HepG2 (cell line): ENCODE data around the gene PTPRE. TPM values are rescaled to one million over a fixed set of nuclear protein-coding genes. Genes with fewer than 3 reads are reported as not detected.
A peak's percentile ranks its signal among the peaks of the same experiment; 100 is the strongest.

Experiments
- ATAC-seq: fragments of 200-7000 bp; cut with Tn5 transposase; 3 replicates; pipeline ENCODE4 v1.9.1; 2020; ENCODE audit warnings: mild to moderate bottlenecking, moderate library complexity
- BruUV-seq: library from RNA; stranded (reverse); fragments of 400-500 nt; replicated peaks from 2 replicates; lab custom pipeline; 2021; lab: Mats Ljungman, UMichigan
- CTCF ChIA-PET: fragments of 300-600 bp; formaldehyde crosslinking; extraction: SDS; loops from one replicate; lab custom pipeline; 2021; ENCODE audit warnings: low total read pairs, inconsistent platforms, low intra/inter-chr PET ratio; lab: Yijun Ruan, JAX
- POLR2A ChIA-PET: fragments of 350-600 bp; sonication (Branson Sonifier 250); formaldehyde crosslinking; loops from one replicate; lab custom pipeline; 2020; ENCODE audit warnings: antibody characterized with exemption, inconsistent platforms; lab: Yijun Ruan, JAX
- DNase-seq: peaks from one replicate; pipeline ENCODE4 v3.0.0-alpha.2; 2015; ENCODE audit warnings: low spot score
- FAIRE-seq: peaks from 3 replicates; lab custom pipeline; 2011; peaks lifted over from hg19 to GRCh38; lab: Jason Lieb, UNC
- H2AFZ ChIP-seq: one replicate; pipeline ENCODE4 v1.6.1; 2011; ENCODE audit warnings: low read length, inconsistent platforms
- H3K27ac ChIP-seq: fragments of 300-600 bp; 3 replicates; pipeline ENCODE4 v1.8.0; 2011; ENCODE audit warnings: mixed run types, mild to moderate bottlenecking, mixed read lengths, low read length, inconsistent platforms; ENCODE audit not compliant: insufficient read depth; ENCODE audit errors: extremely low read length
- H3K27me3 ChIP-seq, 2 experiments: fragments of 200-600 bp in 1 of 2; 2 replicates in 1 of 2; 3 replicates in 1 of 2; pipeline versions ENCODE4 v1.6.0 to v1.8.0; 2011; ENCODE audit warnings: low read length in 2 of 2, mild to moderate bottlenecking in 2 of 2, moderate library complexity in 2 of 2, inconsistent platforms in 1 of 2; ENCODE audit not compliant: insufficient read depth in 2 of 2, control insufficient read depth in 1 of 2
- H3K36me3 ChIP-seq, 2 experiments: fragments of 200-600 bp in 1 of 2; replicated peaks in 1 of 2; 2 replicates in 1 of 2; 3 replicates in 1 of 2; pipeline versions ENCODE4 v1.5.1 to v1.8.0; 2011; ENCODE audit warnings: low read length in 2 of 2, inconsistent platforms in 1 of 2; ENCODE audit not compliant: insufficient read depth in 2 of 2, control insufficient read depth in 1 of 2
- H3K4me1 ChIP-seq: 2 replicates; pipeline ENCODE4 v1.5.1; 2012; ENCODE audit warnings: low read length, inconsistent platforms; ENCODE audit not compliant: insufficient read depth
- H3K4me2 ChIP-seq: 2 replicates; pipeline ENCODE4 v1.6.0; 2011; ENCODE audit warnings: low read depth, low read length, inconsistent platforms
- H3K4me3 ChIP-seq, 3 experiments: fragments of 200-600 bp in 1 of 3; sonication (generic), shearing (Covaris generic) in 1 of 3; replicated peaks in 1 of 3; 2 replicates each; pipeline ENCODE4 v1.5.1; 2011 to 2016; ENCODE audit warnings: low read length in 3 of 3, inconsistent platforms in 2 of 3, low read depth in 2 of 3, mild to moderate bottlenecking in 2 of 3, control low read depth in 1 of 3, mixed read lengths in 1 of 3; ENCODE audit not compliant: insufficient read depth in 1 of 3
- H3K79me2 ChIP-seq: one replicate; pipeline ENCODE4 v1.6.1; 2011; ENCODE audit warnings: low read length, inconsistent platforms; ENCODE audit not compliant: insufficient read depth
- H3K9ac ChIP-seq: 2 replicates; pipeline ENCODE4 v1.6.0; 2011; ENCODE audit warnings: mild to moderate bottlenecking, low read depth, low read length, inconsistent platforms; ENCODE audit not compliant: insufficient read depth
- H3K9me3 ChIP-seq: 2 replicates; pipeline ENCODE4 v1.5.1; 2012; ENCODE audit warnings: mild to moderate bottlenecking, low read length
- H4K20me1 ChIP-seq: 2 replicates; pipeline ENCODE4 v1.6.0; 2011; ENCODE audit warnings: inconsistent platforms, mild to moderate bottlenecking, low read length, moderate library complexity; ENCODE audit not compliant: insufficient read depth
- ATF7 ChIP-seq, 2 experiments: fragments of 450-650 bp in 1 of 2; sonication (generic) in 1 of 2; formaldehyde crosslinking in 1 of 2; IDR thresholded peaks; 2 replicates each; pipeline versions ENCODE4 v1.4.0 to v1.6.1; 2016 to 2020; ENCODE audit warnings: antibody characterized with exemption in 1 of 2, mild to moderate bottlenecking in 1 of 2, missing genetic modification reagents in 1 of 2
- CAMTA2 ChIP-seq: sonication (generic); formaldehyde crosslinking; IDR thresholded peaks from 2 replicates; pipeline ENCODE4 v1.4.0; 2020; ENCODE audit warnings: mild to moderate bottlenecking, missing genetic modification reagents, borderline replicate concordance
- CBX1 ChIP-seq: IDR thresholded peaks from one replicate; pipeline ENCODE4 v1.6.1; 2016; ENCODE audit warnings: antibody characterized with exemption, low read depth
- DNMT1 ChIP-seq: sonication (generic); formaldehyde crosslinking; IDR thresholded peaks from 2 replicates; pipeline ENCODE4 v1.5.1; 2020; ENCODE audit warnings: mild to moderate bottlenecking, missing genetic modification reagents
- FOXC1 ChIP-seq: sonication (generic); formaldehyde crosslinking; IDR thresholded peaks from 2 replicates; pipeline ENCODE4 v1.8.0; 2022; ENCODE audit warnings: mild to moderate bottlenecking, missing genetic modification reagents, borderline replicate concordance
- THYN1 ChIP-seq: sonication (generic); formaldehyde crosslinking; IDR thresholded peaks from 2 replicates; pipeline ENCODE4 v1.8.1; 2023; ENCODE audit warnings: low read depth, mild to moderate bottlenecking, moderate library complexity, missing genetic modification reagents, borderline replicate concordance
- ZBTB7B ChIP-seq: sonication (generic); formaldehyde crosslinking; IDR thresholded peaks from 2 replicates; pipeline ENCODE4 v1.4.0; 2020; ENCODE audit warnings: missing genetic modification reagents
- ZFP36L1 ChIP-seq: sonication (generic); formaldehyde crosslinking; IDR thresholded peaks from 2 replicates; pipeline ENCODE4 v1.8.0; 2022; ENCODE audit warnings: mild to moderate bottlenecking, missing genetic modification reagents, moderate library complexity
- ZNF616 ChIP-seq: sonication (generic); formaldehyde crosslinking; IDR thresholded peaks from 2 replicates; pipeline ENCODE4 v1.5.0; 2020; ENCODE audit warnings: low read depth, mild to moderate bottlenecking, missing genetic modification reagents
- WGBS: methylation state at CpG from one replicate; pipeline ENCODE4 v1.1.6; 2017; ENCODE audit warnings: low lambda C conversion rate; 5-methylcytosine and 5-hydroxymethylcytosine counted together
- in situ Hi-C: cut with HindIII; loops from 2 replicates; pipeline ENCODE4 v1.10.0; 2017; ENCODE audit warnings: low pct_unique_long_range_greater_than_20kb; ENCODE audit not compliant: extremely low pct_ligation_motif_present
- intact Hi-C: fragments of 100-400 bp; cut with micrococcal nuclease; formaldehyde crosslinking; loops from one replicate; pipeline ENCODE4 v1.10.0; 2022; ENCODE audit not compliant: unreplicated experiment
- polyA plus RNA-seq, 8 experiments: library from polyadenylated mRNA; depleted of rRNA in 3 of 8; stranded (reverse) in 7 of 8; unstranded in 1 of 8; fragments of >200 nt; fragmentation: Illumina TruSeq in 4 of 8; extraction: Trizol in 4 of 8; gene quantifications; 2 replicates each; pipeline versions ENCODE4 v1.2.1 to v1.2.3, GENCODE V29; 2011 to 2016; ENCODE audit warnings: low read depth in 4 of 8, missing spikeins in 1 of 8, mixed read lengths in 1 of 8; ENCODE audit not compliant: insufficient read depth in 1 of 8
- total RNA-seq, 5 experiments: library from RNA; depleted of rRNA; stranded (reverse); fragments of >200 nt; fragmentation: Illumina TruSeq; extraction: Trizol; gene quantifications; 2 replicates each; pipeline ENCODE4 v1.2.3, GENCODE V29; 2016; ENCODE audit warnings: low read depth in 1 of 5
- TF ChIP-seq, protein P1 (sequence below): sonication (generic); formaldehyde crosslinking; IDR thresholded peaks from 2 replicates; pipeline ENCODE4 v1.8.1; 2023; ENCODE audit warnings: missing genetic modification reagents, mild to moderate bottlenecking, borderline replicate concordance
- TF ChIP-seq, protein P2 (sequence below): sonication (generic); formaldehyde crosslinking; conservative IDR thresholded peaks from 2 replicates; pipeline ENCODE4 v1.4.0; 2020; ENCODE audit warnings: missing genetic modification reagents
- TF ChIP-seq, protein P3 (sequence below): sonication (generic); formaldehyde crosslinking; IDR thresholded peaks from 2 replicates; pipeline ENCODE4 v1.4.0; 2020; ENCODE audit warnings: low read depth, missing genetic modification reagents

PTPRE gene
- total and polyA plus RNA-seq, 2 of the 13 experiments (the other 11 are each of a cell fraction or from before 2014, with no cell fraction given) = 0.01 to 0.02 TPM

DNA sequence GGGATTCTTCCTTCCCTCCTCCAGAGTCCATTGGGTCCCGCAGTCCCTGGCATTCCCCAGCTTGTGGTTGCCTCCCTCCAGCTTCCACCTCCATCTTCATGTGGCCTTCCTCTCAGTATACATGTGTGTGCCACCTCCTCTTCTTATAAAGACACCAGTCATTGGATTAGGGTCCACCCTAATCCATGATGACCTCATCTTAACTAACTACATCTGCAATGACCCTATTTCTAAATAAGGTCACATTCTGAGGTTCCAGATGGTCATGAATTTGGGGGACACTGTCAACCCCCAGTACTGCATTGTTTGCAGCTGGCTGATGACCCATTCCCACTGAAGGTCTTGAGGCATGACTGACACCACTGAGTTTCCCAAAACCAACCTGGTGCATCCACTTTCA is 99.0 kb downstream of the PTPRE start:
- H2AFZ ChIP-seq = no peak overlapping the region
- no TSS peak for BruUV-seq
- in situ Hi-C loops = loop anchor here (25.0 kb wide), 1 partner anchor 294 kb away; no protein-coding TSS in a partner anchor
- WGBS = 0% methylated on average over 1 of the region's 1 CpG
- H3K27ac ChIP-seq = no peak overlapping the region
- H3K9ac ChIP-seq = no peak overlapping the region
- no peak overlapping the region for H3K4me3 ChIP-seq
- H4K20me1 ChIP-seq = no peaks in the 10 kb centered on the region
- DNase-seq = no peak
- no peaks in the 10 kb centered on the region for H3K9me3 ChIP-seq
- no peaks in the 10 kb centered on the region for H3K4me1 ChIP-seq
- ChIA-PET CTCF (no interaction called here), POLR2A (no interaction called here)
- intact Hi-C loops = no loop called here
- no peak for FAIRE-seq
- H3K27me3 ChIP-seq = peaks cover 4 to 53% of the 10 kb centered on the region in 2 experiments
- H3K79me2 ChIP-seq = no peaks in the 10 kb centered on the region
- TF ChIP-seq ZNF616 (CRISPR knock-in tag) = no peak
- peak; percentile 64 for TF ChIP-seq ATF7 (IDR thresholded peaks at IDR 0.05)
- TF ChIP-seq ATF7 (CRISPR knock-in tag; IDR thresholded peaks at IDR 0.05) = no peak
- no peaks in the 10 kb centered on the region for H3K36me3 ChIP-seq
- ATAC-seq = no peak
- no peak overlapping the region for H3K4me2 ChIP-seq

DNA sequence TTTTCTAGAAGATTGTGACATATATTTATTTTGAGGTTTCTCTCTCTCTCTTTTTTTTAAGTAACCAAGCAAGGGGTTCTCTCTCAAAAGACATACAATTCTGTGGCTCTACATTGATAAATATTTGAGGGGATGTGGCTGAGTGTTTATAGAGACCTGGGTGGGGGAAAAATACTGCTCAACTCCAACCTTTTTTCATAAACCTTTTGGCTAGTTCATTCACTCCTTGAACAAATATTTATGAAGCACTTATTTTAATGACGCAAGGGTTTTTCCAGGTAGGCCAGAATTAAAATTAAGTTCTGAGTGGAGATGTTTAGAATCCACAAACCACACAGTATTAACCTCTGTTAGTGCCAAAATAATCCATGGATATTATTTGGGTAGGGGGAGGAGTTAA is 100.2 kb downstream of the PTPRE start:
- in situ Hi-C loops = loop anchor here (25.0 kb wide), 1 partner anchor 295 kb away; no protein-coding TSS in a partner anchor
- H3K4me2 ChIP-seq = no peak overlapping the region
- no peaks in the 10 kb centered on the region for H3K4me1 ChIP-seq
- peaks cover under 1 to 42% of the 10 kb centered on the region in 2 experiments for H3K27me3 ChIP-seq
- WGBS = 0% methylated on average over 1 of the region's 1 CpG
- no peaks in the 10 kb centered on the region for H4K20me1 ChIP-seq
- H3K27ac ChIP-seq = no peak overlapping the region
- H3K9me3 ChIP-seq = no peaks in the 10 kb centered on the region
- intact Hi-C loops = no loop called here
- POLR2A ChIA-PET = no interaction called here
- no peak overlapping the region for H2AFZ ChIP-seq
- CTCF ChIA-PET = no interaction called here
- H3K9ac ChIP-seq = no peak overlapping the region
- no peak for DNase-seq
- FAIRE-seq = no peak
- H3K79me2 ChIP-seq = no peaks in the 10 kb centered on the region
- BruUV-seq = no TSS peak
- ATAC-seq = no peak
- no peak overlapping the region for H3K4me3 ChIP-seq
- no peaks in the 10 kb centered on the region for H3K36me3 ChIP-seq
- TF ChIP-seq, protein P1, sequence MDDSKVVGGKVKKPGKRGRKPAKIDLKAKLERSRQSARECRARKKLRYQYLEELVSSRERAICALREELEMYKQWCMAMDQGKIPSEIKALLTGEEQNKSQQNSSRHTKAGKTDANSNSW (CRISPR knock-in tag) = no peak
- TF ChIP-seq CBX1 (no peak), THYN1 (CRISPR knock-in tag) (no peak), DNMT1 (CRISPR knock-in tag) (no peak), FOXC1 (CRISPR knock-in tag) (no peak), CAMTA2 (CRISPR knock-in tag) (no peak), ZFP36L1 (CRISPR knock-in tag) (no peak), ZBTB7B (CRISPR knock-in tag) (no peak)
- TF ChIP-seq, protein P2, sequence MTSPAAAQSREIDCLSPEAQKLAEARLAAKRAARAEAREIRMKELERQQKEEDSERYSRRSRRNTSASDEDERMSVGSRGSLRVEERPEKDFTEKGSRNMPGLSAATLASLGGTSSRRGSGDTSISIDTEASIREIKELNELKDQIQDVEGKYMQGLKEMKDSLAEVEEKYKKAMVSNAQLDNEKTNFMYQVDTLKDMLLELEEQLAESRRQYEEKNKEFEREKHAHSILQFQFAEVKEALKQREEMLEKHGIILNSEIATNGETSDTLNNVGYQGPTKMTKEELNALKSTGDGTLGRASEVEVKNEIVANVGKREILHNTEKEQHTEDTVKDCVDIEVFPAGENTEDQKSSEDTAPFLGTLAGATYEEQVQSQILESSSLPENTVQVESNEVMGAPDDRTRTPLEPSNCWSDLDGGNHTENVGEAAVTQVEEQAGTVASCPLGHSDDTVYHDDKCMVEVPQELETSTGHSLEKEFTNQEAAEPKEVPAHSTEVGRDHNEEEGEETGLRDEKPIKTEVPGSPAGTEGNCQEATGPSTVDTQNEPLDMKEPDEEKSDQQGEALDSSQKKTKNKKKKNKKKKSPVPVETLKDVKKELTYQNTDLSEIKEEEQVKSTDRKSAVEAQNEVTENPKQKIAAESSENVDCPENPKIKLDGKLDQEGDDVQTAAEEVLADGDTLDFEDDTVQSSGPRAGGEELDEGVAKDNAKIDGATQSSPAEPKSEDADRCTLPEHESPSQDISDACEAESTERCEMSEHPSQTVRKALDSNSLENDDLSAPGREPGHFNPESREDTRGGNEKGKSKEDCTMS (CRISPR knock-in tag) = no peak
- TF ChIP-seq, protein P3, sequence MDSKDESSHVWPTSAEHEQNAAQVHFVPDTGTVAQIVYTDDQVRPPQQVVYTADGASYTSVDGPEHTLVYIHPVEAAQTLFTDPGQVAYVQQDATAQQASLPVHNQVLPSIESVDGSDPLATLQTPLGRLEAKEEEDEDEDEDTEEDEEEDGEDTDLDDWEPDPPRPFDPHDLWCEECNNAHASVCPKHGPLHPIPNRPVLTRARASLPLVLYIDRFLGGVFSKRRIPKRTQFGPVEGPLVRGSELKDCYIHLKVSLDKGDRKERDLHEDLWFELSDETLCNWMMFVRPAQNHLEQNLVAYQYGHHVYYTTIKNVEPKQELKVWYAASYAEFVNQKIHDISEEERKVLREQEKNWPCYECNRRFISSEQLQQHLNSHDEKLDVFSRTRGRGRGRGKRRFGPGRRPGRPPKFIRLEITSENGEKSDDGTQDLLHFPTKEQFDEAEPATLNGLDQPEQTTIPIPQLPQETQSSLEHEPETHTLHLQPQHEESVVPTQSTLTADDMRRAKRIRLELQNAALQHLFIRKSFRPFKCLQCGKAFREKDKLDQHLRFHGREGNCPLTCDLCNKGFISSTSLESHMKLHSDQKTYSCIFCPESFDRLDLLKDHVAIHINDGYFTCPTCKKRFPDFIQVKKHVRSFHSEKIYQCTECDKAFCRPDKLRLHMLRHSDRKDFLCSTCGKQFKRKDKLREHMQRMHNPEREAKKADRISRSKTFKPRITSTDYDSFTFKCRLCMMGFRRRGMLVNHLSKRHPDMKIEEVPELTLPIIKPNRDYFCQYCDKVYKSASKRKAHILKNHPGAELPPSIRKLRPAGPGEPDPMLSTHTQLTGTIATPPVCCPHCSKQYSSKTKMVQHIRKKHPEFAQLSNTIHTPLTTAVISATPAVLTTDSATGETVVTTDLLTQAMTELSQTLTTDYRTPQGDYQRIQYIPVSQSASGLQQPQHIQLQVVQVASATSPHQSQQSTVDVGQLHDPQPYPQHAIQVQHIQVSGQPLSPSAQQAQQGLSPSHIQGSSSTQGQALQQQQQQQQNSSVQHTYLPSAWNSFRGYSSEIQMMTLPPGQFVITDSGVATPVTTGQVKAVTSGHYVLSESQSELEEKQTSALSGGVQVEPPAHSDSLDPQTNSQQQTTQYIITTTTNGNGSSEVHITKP (CRISPR knock-in tag) = no peak
